NCI-H1105 (cell line): ENCODE measurements around the gene LMNA.
"Not testable (repeated sequence)": the region's sequence is repeated elsewhere in the genome, so short reads cannot be mapped to it uniquely, and the experiment has no call there.

Source experiments
- DNase-seq: peaks from one replicate; lab custom pipeline; 2025; lab: John Stamatoyannopoulos, UW

LMNA gene

GRCh38 chr1:156164125-156164831, 49.8 kb downstream of the LMNA start:
- no peak for DNase-seq

GRCh38 chr1:156165083-156165482, 50.6 kb downstream of the LMNA start:
- no peak for DNase-seq

GRCh38 chr1:156167536-156167935, 53.0 kb downstream of the LMNA start:
- no peak for DNase-seq

- no peak for DNase-seq
These were observed 58.4 kb downstream of the LMNA start for GRCh38 chr1:156172696-156173470.

GRCh38 chr1:156176610-156177210, 62.2 kb downstream of the LMNA start:
- DNase-seq: no peak

- DNase-seq: no peak
These were observed 63.6 kb downstream of the LMNA start for GRCh38 chr1:156177919-156178654.

- no peak for DNase-seq
These were observed 66.0 kb downstream of the LMNA start for GRCh38 chr1:156180471-156180870.

- DNase-seq: not testable (repeated sequence)
These were observed 66.9 kb downstream of the LMNA start for GRCh38 chr1:156181391-156181924.

- not testable (repeated sequence) for DNase-seq
These were observed 67.7 kb downstream of the LMNA start for GRCh38 chr1:156182010-156182779.

- not testable (repeated sequence) for DNase-seq
These were observed 72.1 kb downstream of the LMNA start for GRCh38 chr1:156186347-156187177.
